HPDE6-E6E7 (cell line): ENCODE results near the gene ARID5A.
"Not testable (repeated sequence)": the region's sequence is repeated elsewhere in the genome, so short reads cannot be mapped to it uniquely, and the experiment has no call there.

Source experiments
- DNase-seq: peaks from one replicate; pipeline ENCODE4 v3.0.0; 2011; ENCODE audit warnings: missing footprints; ENCODE audit errors: extremely low spot score

ARID5A gene, protein sequence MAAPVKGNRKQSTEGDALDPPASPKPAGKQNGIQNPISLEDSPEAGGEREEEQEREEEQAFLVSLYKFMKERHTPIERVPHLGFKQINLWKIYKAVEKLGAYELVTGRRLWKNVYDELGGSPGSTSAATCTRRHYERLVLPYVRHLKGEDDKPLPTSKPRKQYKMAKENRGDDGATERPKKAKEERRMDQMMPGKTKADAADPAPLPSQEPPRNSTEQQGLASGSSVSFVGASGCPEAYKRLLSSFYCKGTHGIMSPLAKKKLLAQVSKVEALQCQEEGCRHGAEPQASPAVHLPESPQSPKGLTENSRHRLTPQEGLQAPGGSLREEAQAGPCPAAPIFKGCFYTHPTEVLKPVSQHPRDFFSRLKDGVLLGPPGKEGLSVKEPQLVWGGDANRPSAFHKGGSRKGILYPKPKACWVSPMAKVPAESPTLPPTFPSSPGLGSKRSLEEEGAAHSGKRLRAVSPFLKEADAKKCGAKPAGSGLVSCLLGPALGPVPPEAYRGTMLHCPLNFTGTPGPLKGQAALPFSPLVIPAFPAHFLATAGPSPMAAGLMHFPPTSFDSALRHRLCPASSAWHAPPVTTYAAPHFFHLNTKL

GRCh38 chr2:96536445-96537065 is at the start of gene ARID5A:
Gene ARID5A (plus strand): TSS chr2:96536752. CDS start chr2:96536827, 75 bp downstream.
- peak; percentile 92 for DNase-seq

DNA sequence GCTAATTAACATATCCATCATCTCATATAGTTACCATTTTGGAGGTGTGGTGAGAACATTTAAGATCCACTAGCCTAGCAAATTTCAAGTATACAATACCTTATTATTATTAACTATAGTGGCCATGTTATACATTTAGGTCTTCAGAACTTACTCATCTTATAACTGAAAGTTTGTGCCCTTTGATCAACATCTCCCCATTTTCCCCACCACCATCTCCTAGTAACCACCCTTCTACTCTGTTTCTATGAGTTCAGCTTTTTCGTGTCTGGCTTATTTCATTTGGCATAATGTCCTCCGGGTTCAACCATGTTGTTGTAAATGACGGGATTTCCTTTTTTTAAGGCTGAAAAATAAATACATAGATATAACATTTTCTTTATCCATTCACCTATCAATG is 47.3 kb upstream of the ARID5A start:
- DNase-seq, result no peak

DNA sequence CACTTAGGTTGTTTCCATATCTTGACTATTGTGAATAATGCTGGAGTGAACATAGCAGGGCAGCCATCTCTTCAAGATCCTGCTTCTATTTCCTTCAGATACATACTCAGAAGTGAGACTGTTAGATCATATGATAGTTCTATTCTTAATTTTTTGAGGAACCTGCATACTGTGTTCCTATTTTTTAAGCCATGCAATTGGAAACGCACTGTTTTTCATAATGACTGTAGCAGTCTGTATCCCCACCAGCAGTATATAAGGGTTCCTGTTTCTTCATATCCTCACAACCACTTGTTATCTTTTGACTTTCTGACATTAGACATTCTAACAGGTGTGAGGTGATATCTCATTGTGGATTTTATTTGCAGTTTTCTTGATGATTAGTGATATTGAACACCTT is 46.9 kb upstream of the ARID5A start:
- DNase-seq, result no peak

DNA sequence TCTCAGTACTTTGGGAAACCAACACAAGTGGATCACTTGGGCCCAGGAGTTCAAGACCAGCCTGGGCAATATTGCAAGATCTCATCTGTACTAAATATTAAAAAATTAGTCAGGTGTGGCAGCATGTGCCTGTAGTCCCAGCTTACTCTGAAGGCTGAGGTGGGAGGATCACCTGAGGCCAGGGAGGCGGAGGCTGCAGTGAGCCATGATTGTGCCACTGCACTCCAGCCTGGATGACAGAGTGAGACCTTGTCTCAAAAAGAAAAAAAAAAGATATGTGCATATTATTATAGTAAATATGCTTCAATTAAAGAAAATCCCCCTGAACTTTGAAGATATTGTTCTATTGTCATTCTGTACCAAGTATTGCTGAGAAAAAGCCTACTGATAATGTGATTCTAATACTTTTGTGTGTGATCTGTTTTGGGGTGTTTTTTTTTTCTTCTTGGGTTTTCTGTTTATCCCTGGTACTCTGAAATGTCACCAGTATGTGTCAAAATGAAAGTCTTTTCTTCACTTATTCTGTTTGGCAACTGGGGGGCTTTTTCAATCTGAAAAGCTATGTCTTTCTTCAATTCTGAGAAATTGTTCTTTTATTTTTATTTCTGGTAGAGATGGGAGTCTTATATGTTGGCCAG is 44.6 kb upstream of the ARID5A start:
- DNase-seq, result no peak

GRCh38 chr2:96493072-96493471 is 43.5 kb upstream of the ARID5A start:
- peak; percentile 82 for DNase-seq

GRCh38 chr2:96494188-96494587 is 42.4 kb upstream of the ARID5A start:
- no peak for DNase-seq

GRCh38 chr2:96495982-96496629 is 40.4 kb upstream of the ARID5A start:
- DNase-seq, result no peak

DNA sequence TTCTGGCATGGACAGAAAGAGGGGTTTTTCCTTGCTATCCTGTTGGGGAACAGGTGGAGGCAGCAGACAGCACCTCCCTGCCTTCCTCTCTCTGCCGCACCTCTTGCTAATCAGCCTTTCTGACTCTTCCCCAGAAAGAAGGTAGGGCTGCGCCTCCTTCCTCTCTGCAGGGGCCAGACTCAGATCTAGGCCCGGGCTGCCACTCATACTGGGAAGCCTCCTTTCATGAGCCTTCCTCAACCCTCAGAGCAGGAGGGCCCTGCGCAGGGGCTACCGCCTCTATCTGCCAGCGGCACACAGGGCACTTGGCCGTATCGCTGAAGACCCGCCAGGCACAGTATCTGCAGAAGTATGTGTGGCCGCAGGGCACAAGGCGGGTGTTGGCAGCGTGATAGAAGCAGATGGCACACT is 38.5 kb upstream of the ARID5A start:
- no peak for DNase-seq

DNA sequence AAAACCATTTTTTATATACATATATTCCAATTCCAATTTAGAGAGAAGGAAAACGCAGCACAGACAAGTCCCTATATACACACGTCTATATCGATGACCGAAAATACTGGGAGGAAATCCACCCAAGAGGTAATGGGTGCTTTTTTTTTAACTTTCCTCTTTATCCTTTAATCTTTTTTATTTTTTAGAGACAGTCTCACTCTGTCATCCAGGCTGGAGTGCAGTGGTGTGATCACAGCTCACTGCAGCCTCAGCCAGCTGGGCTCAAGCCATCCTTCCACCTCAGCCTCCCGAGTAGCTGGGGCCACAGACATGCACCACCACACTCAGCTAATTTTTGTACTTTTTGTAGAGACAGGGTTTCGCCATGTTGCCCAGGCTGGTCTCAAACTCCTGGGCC is 37.9 kb upstream of the ARID5A start:
- not testable (repeated sequence) for DNase-seq

DNA sequence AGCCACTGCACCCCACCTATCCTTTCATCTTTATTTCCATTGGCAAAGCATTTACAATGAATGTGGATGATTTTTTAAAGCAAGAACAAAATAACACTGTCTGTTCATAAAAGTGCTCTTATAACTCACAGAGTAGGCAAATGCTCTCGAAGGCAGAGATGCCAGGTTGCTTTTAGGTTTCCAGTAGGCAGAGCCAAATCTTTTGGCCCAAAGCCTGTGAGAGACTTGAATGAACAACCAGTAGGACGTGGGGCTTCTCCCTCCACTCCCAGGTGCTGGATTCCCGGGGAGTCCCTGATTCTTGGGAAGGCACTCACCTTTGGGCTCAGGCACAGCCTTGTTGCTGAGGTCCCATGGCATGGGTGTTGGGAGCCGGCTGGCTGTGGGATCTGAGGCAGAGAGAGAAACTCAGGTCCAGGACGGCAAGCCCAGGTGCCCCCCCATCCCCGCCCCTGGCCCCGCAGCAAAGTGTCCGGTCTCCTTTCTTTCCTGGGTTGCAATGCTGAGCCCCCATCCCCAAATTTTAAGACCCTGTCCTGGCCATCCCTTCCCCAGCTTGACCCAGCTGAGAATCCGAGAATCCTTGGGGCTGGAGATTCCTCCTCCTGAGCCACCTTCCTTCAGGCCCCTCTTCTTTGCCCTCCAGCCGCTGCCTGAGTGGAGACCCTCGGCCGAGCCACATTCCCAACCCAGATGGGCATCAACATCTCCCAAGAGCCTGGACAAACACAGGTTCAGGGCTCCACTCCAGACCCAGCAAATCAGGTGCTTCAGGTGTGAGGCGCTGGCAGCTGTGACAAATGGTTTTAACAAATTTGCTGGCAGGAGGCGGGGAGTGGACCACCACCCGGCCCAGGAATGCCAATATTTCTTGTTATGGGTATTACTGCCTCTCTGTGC is 37.2 kb upstream of the ARID5A start:
- no peak for DNase-seq

GRCh38 chr2:96500385-96501066 is 36.0 kb upstream of the ARID5A start:
- DNase-seq, result no peak

- DNase-seq, result no peak
These were observed 35.1 kb upstream of the ARID5A start for GRCh38 chr2:96501471-96501874.

GRCh38 chr2:96501886-96502810 is 34.4 kb upstream of the ARID5A start:
- no peak for DNase-seq

DNA sequence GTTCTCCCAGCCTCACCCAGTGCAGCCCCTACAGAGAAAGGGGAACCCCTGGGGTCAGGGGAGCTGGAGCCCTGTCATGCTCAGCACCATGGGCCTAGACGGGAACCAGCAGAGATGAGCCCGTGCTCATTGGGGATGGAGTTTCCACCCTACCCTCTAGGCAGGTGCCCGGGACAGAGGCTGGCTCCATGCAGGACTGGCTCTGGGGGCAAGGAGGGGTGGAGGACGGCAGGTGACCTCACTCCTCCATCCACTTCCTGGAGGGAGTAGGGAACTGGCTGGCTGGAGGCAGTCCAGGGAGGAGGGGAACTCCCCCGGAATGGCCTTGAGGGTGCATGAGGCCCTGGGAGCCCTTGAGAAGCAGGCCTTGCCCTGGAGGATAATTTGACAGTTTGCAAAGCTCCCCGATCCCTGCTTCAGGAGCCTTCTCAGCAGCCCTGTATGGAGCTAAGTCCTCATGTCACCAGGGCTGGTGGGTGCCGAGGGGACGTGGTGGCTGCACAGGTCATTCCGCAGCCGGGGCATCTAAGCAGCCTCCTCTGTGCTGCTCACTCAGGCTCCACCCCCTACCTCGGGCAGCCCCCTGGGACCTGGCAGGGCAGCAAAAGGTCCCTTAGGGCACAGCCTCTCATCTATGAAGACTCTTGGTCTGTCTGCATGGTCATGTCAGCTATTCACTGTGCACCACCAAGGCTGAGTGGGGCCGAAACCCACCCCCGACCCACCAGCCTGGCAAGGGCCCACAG is 33.5 kb upstream of the ARID5A start:
- no peak for DNase-seq

DNA sequence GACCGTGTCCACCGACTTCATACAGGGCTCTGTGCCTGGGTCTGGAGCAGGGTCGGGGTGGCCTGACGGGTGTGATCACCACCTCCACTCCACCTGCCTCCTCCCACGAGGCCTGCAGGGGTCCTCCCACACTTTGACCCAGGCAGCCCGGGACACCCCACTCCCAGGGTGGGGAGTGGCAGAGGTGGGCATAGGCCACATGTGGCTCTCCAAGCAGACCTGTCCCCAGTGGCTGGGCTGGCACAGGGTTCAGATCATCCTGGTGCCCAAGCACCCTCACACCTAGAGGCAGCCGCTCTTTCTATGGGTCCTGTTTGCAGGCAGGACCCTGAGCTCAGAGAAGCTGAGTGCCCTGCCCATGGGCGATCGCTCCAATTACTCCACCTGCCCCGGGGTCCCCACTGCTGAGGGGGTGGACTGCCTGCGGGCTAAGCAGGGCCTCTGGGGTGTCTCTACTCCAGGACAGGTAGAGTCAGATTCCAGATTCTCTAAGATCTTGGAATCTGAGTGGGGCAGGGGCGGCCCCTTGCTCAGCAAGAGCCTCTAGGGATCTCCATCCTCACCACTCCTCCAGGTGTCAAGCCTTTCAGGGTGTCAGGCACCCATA is 32.8 kb upstream of the ARID5A start:
- no peak for DNase-seq

GRCh38 chr2:96505231-96505889 is 31.2 kb upstream of the ARID5A start, which contains the start of gene NEURL3:
Gene NEURL3 (minus strand): TSS chr2:96505357. CDS start chr2:96505286, 71 bp downstream.
- DNase-seq, result peak; percentile 92
